Gastroesophageal sphincter (tissue), 4 donors: ENCODE results near the gene CAMK2B. TPM values are rescaled to one million over a fixed set of nuclear protein-coding genes. Genes with fewer than 3 reads are reported as not detected.

Source experiments
- ATAC-seq: fragments of 150-250 bp; one replicate; pipeline ENCODE4 v1.9.1; 2016; ENCODE audit warnings: mild to moderate bottlenecking, moderate library complexity
- H3K27ac ChIP-seq, 4 donors: fragments of 200-600 bp; sonication (generic) in 3 of 4; 1 replicate in 3 of 4; 2 replicates in 1 of 4; pipeline ENCODE4 v1.5.1; 2016 to 2019
- H3K27me3 ChIP-seq: fragments of 200-600 bp; sonication (generic); one replicate; pipeline ENCODE4 v1.5.1; 2019
- H3K36me3 ChIP-seq, 2 donors: fragments of 200-600 bp; sonication (generic); one replicate each; pipeline ENCODE4 v1.5.1; 2019; ENCODE audit warnings: control low read depth in 1 of 2
- H3K4me1 ChIP-seq, 3 donors: fragments of 200-600 bp; sonication (generic); 1 replicate in 2 of 3; 2 replicates in 1 of 3; pipeline ENCODE4 v1.5.1; 2016 to 2019; ENCODE audit warnings: control low read depth in 2 of 3
- H3K4me3 ChIP-seq, 2 donors: fragments of 200-600 bp; sonication (generic); one replicate each; pipeline ENCODE4 v1.5.1; 2019; ENCODE audit warnings: mild to moderate bottlenecking in 1 of 2, moderate library complexity in 1 of 2
- H3K9me3 ChIP-seq, 3 donors: fragments of 200-600 bp; sonication (generic); one replicate each; pipeline ENCODE4 v1.5.1; 2017 to 2019; ENCODE audit warnings: control low read depth in 2 of 3
- EP300 ChIP-seq: sonication (generic); formaldehyde crosslinking; IDR thresholded peaks from one replicate; pipeline ENCODE4 v1.6.1; 2017; ENCODE audit warnings: antibody characterized with exemption, mild to moderate bottlenecking
- POLR2A ChIP-seq, 2 donors: fragments of 450-650 bp; IDR thresholded peaks; one replicate each; pipeline ENCODE4 v1.6.1; 2017; ENCODE audit warnings: antibody characterized with exemption in 2 of 2, mild to moderate bottlenecking in 2 of 2, moderate library complexity in 1 of 2
- POLR2AphosphoS5 ChIP-seq: sonication (generic); formaldehyde crosslinking; IDR thresholded peaks from one replicate; pipeline ENCODE4 v1.6.1; 2017; ENCODE audit warnings: antibody characterized with exemption
- WGBS, 2 donors: methylation state at CpG; one replicate each; pipeline ENCODE4 v1.1.5; 2018; ENCODE audit warnings: low coverage in 1 of 2; 5-methylcytosine and 5-hydroxymethylcytosine counted together
- total RNA-seq, 4 donors: library from RNA; depleted of rRNA; stranded (reverse); fragments of >200 nt; gene quantifications; one replicate each; pipeline ENCODE4 v1.1.0, GENCODE V29; 2016
- TF ChIP-seq, protein P1 (sequence below), 4 experiments: fragments of 200-600 bp in 2 of 4; fragments of 450-650 bp in 2 of 4; sonication (generic) in 1 of 4; IDR thresholded peaks; one replicate each; pipeline ENCODE4 v1.5.1; 2017 to 2019; ENCODE audit warnings: antibody characterized with exemption in 4 of 4, mild to moderate bottlenecking in 2 of 4, moderate library complexity in 2 of 4

CAMK2B gene
- total RNA-seq, 4 donors from 2014 or later = 0.27 to 1.5 (median 0.81) TPM

- WGBS, 2 donors = 45 to 67% methylated on average over 4 to 10 of the region's 19 CpGs
Observed at GRCh38 chr7:44333911-44334733, 8.7 kb upstream of the CAMK2B start.

GRCh38 chr7:44331682-44332081, 6.3 kb upstream of the CAMK2B start:
- no peak overlapping the region for H3K27ac ChIP-seq
- H3K9me3 ChIP-seq = peaks cover 0 to 8% (median 0%) of the 10 kb centered on the region in 3 donors
- TF ChIP-seq EP300 (no peak), POLR2AphosphoS5 (no peak), POLR2A (IDR thresholded peaks at IDR 0.05) (no peak)
- TF ChIP-seq, protein P1, sequence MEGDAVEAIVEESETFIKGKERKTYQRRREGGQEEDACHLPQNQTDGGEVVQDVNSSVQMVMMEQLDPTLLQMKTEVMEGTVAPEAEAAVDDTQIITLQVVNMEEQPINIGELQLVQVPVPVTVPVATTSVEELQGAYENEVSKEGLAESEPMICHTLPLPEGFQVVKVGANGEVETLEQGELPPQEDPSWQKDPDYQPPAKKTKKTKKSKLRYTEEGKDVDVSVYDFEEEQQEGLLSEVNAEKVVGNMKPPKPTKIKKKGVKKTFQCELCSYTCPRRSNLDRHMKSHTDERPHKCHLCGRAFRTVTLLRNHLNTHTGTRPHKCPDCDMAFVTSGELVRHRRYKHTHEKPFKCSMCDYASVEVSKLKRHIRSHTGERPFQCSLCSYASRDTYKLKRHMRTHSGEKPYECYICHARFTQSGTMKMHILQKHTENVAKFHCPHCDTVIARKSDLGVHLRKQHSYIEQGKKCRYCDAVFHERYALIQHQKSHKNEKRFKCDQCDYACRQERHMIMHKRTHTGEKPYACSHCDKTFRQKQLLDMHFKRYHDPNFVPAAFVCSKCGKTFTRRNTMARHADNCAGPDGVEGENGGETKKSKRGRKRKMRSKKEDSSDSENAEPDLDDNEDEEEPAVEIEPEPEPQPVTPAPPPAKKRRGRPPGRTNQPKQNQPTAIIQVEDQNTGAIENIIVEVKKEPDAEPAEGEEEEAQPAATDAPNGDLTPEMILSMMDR (IDR thresholded peaks at IDR 0.05) = no peak
- H3K4me1 ChIP-seq = peaks cover 0 to 10% (median 0%) of the 10 kb centered on the region in 3 donors
- peaks cover 13% of the 10 kb centered on the region for H3K27me3 ChIP-seq
- 47 to 64% methylated on average over 4 to 5 of the region's 5 CpGs for WGBS, 2 donors
- ATAC-seq = no peak
- H3K36me3 ChIP-seq = no peaks in the 10 kb centered on the region
- H3K4me3 ChIP-seq = no peak overlapping the region

More at GRCh38 chr7:44333911-44334733, 8.7 kb upstream of the CAMK2B start:
- peaks cover 0 to 21% (median 0%) of the 10 kb centered on the region in 3 donors for H3K9me3 ChIP-seq
- no peak for ATAC-seq
- no peak overlapping the region for H3K4me3 ChIP-seq
- TF ChIP-seq POLR2AphosphoS5 (no peak), EP300 (no peak), POLR2A (IDR thresholded peaks at IDR 0.05) (no peak)
- TF ChIP-seq, protein P1 (IDR thresholded peaks at IDR 0.05) = no peak
- H3K4me1 ChIP-seq = peaks cover 0 to 10% (median 0%) of the 10 kb centered on the region in 3 donors
- no peaks in the 10 kb centered on the region for H3K36me3 ChIP-seq
- H3K27ac ChIP-seq = no peak overlapping the region
- no peaks in the 10 kb centered on the region for H3K27me3 ChIP-seq

GRCh38 chr7:44330331-44330730, 4.9 kb upstream of the CAMK2B start:
- H3K27me3 ChIP-seq = peaks cover 25% of the 10 kb centered on the region
- peaks cover 0 to 16% (median 0%) of the 10 kb centered on the region in 3 donors for H3K4me1 ChIP-seq
- 89 to 93% methylated on average over 4 to 6 of the region's 6 CpGs for WGBS, 2 donors
- no peak for ATAC-seq
- H3K27ac ChIP-seq = no peak overlapping the region
- TF ChIP-seq EP300 (no peak), POLR2AphosphoS5 (no peak), POLR2A (IDR thresholded peaks at IDR 0.05) (no peak)
- TF ChIP-seq, protein P1 (IDR thresholded peaks at IDR 0.05) = no peak
- no peaks in the 10 kb centered on the region for H3K36me3 ChIP-seq
- H3K4me3 ChIP-seq = no peak overlapping the region
- H3K9me3 ChIP-seq = no peaks in the 10 kb centered on the region

GRCh38 chr7:44329888-44330287, 4.5 kb upstream of the CAMK2B start:
- WGBS, 2 donors = 100% methylated on average over 1 of the region's 3 CpGs; no CpG with 5 or more reads in 1 of the 2 donors
- no peak for ATAC-seq
- H3K4me3 ChIP-seq = no peak overlapping the region
- H3K4me1 ChIP-seq = peaks cover 0 to 20% (median 0%) of the 10 kb centered on the region in 3 donors
- no peaks in the 10 kb centered on the region for H3K9me3 ChIP-seq
- TF ChIP-seq POLR2AphosphoS5 (no peak), EP300 (no peak), POLR2A (IDR thresholded peaks at IDR 0.05) (no peak)
- TF ChIP-seq, protein P1 (IDR thresholded peaks at IDR 0.05) = no peak
- H3K36me3 ChIP-seq = no peaks in the 10 kb centered on the region
- no peak overlapping the region for H3K27ac ChIP-seq
- peaks cover 30% of the 10 kb centered on the region for H3K27me3 ChIP-seq
